Measurements from ENCODE around the gene SRBD1. TPM values are rescaled to one million over a fixed set of nuclear protein-coding genes. Genes with fewer than 3 reads are reported as not detected.

The SRBD1 gene
- polyA plus RNA-seq, 2 of the 4 experiments (the other 2 are of a cell fraction): 11.0 to 13.7 TPM

DNA sequence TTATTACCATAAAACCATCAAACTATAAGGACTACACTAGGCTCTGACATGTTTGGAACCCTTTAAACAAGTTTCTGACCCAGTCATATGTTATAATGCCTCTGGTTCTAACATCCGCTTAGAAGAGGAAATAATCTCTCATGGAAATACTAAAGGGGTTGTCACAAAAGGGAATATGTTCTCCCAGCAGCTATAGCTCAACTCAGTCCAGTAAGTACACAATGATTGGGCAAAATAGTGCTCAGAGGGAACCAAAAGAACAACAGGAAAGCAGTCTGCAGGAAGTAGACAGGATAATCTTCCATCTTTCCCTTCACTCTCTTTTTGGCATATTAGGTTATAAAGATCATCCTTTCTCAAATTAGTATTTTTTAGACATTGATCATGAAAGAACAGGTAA lies 4.3 kb downstream of the SRBD1 start:
- 81% methylated on average over 1 of the region's 1 CpG for WGBS (ENCODE audit: missing lambda C conversion rate)
- ATAC-seq (no peak), FAIRE-seq (no peak), DNase-seq (ENCODE audit: low read depth in 1 of 2, low spot score in 1 of 2) (no peak)
- H3K4me1 ChIP-seq: peaks cover 15% of the 10 kb centered on the region
- no peak overlapping the region for H3K4me2 ChIP-seq
- H3K4me3 ChIP-seq: no peak overlapping the region
- no peak overlapping the region for H3K27ac ChIP-seq
- TF ChIP-seq HES2 (IDR thresholded peaks at IDR 0.05) (no peak), HMGXB4 (CRISPR knock-in tag; IDR thresholded peaks at IDR 0.05; ENCODE audit: borderline replicate concordance) (no peak), NR3C1 (IDR thresholded peaks at IDR 0.05) (no peak), RAD21 (conservative IDR thresholded peaks at IDR 0.05 in 1 of 2, IDR thresholded peaks at IDR 0.05 in 1 of 2) (no peak), JUNB (IDR thresholded peaks at IDR 0.05) (no peak), HOXA7 (CRISPR knock-in tag; IDR thresholded peaks at IDR 0.05) (no peak), CHD4 (IDR thresholded peaks at IDR 0.05; ENCODE audit: borderline replicate concordance) (no peak), SMC3 (IDR thresholded peaks at IDR 0.05) (no peak)
- no peaks in the 10 kb centered on the region for H3K9me3 ChIP-seq
- ChIA-PET CTCF (interaction anchor here (0.6 to 2.6 kb wide), 15 partner anchors 9 to 626 kb away, joined by 3 to 20 read pairs (median 4); no protein-coding TSS in a partner anchor), POLR2A (no interaction called here)

DNA sequence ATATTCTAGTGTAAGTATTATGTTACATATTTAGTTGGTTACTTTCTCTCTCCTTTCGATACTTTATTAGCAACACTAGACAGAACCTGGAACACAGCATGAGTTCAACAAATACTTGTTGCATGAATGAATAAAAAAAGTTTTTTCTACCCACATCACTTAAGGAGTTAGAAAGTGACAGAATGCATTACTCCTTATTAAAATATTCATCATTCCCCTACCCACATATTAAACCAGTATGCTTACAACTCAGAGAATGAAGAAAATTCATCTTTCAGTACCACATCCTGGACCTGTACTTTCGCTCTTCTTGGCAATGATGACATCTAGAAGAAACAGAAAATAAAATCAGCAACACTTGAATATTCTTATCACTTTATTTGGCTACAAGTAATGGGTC lies 6.0 kb downstream of the SRBD1 start:
- Histone ChIP-seq H3K27ac (no peak overlapping the region), H3K9me3 (no peaks in the 10 kb centered on the region), H3K4me3 (no peak overlapping the region), H3K4me2 (no peak overlapping the region), H3K4me1 (peaks cover 11% of the 10 kb centered on the region)
- no peak for DNase-seq (ENCODE audit: low read depth in 1 of 2, low spot score in 1 of 2)
- no peak for ATAC-seq
- CTCF ChIA-PET: interaction anchor here (0.7 to 1.9 kb wide), 2 partner anchors 20 to 772 kb away, joined by 3 to 6 read pairs; no protein-coding TSS in a partner anchor
- POLR2A ChIA-PET: no interaction called here
- TF ChIP-seq FOXS1 (CRISPR knock-in tag; IDR thresholded peaks at IDR 0.05) (no peak), NPAS2 (CRISPR knock-in tag; IDR thresholded peaks at IDR 0.05; ENCODE audit: borderline replicate concordance) (no peak), POLR2AphosphoS2 (conservative IDR thresholded peaks at IDR 0.05; ENCODE audit: low read length) (no peak), SREBF2 (IDR thresholded peaks at IDR 0.05) (no peak), EP300 (IDR thresholded peaks at IDR 0.05) (no peak), TFCP2L1 (CRISPR knock-in tag; IDR thresholded peaks at IDR 0.05) (no peak), FOSB (CRISPR knock-in tag; IDR thresholded peaks at IDR 0.05) (no peak), HOXB13 (CRISPR knock-in tag; IDR thresholded peaks at IDR 0.05; ENCODE audit: low read depth) (no peak), NFE2L2 (conservative IDR thresholded peaks at IDR 0.05; ENCODE audit: low read length) (no peak), HOXB5 (CRISPR knock-in tag; IDR thresholded peaks at IDR 0.05) (no peak), MAFK (IDR thresholded peaks at IDR 0.05; ENCODE audit: partially characterized antibody) (no peak), CBX8 (IDR thresholded peaks at IDR 0.05) (no peak), MAZ (IDR thresholded peaks at IDR 0.05; ENCODE audit: borderline replicate concordance, low read depth, low read length) (no peak), CHD2 (IDR thresholded peaks at IDR 0.05; ENCODE audit: low read length, partially characterized antibody) (no peak), CEBPB (IDR thresholded peaks at IDR 0.05) (no peak), ZNF302 (CRISPR knock-in tag; IDR thresholded peaks at IDR 0.05) (no peak), SMC3 (IDR thresholded peaks at IDR 0.05) (no peak)
- TF ChIP-seq, protein P1, sequence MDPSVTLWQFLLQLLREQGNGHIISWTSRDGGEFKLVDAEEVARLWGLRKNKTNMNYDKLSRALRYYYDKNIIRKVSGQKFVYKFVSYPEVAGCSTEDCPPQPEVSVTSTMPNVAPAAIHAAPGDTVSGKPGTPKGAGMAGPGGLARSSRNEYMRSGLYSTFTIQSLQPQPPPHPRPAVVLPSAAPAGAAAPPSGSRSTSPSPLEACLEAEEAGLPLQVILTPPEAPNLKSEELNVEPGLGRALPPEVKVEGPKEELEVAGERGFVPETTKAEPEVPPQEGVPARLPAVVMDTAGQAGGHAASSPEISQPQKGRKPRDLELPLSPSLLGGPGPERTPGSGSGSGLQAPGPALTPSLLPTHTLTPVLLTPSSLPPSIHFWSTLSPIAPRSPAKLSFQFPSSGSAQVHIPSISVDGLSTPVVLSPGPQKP (IDR thresholded peaks at IDR 0.05; ENCODE audit: low read depth, low read length): no peak
- TF ChIP-seq, protein P2, sequence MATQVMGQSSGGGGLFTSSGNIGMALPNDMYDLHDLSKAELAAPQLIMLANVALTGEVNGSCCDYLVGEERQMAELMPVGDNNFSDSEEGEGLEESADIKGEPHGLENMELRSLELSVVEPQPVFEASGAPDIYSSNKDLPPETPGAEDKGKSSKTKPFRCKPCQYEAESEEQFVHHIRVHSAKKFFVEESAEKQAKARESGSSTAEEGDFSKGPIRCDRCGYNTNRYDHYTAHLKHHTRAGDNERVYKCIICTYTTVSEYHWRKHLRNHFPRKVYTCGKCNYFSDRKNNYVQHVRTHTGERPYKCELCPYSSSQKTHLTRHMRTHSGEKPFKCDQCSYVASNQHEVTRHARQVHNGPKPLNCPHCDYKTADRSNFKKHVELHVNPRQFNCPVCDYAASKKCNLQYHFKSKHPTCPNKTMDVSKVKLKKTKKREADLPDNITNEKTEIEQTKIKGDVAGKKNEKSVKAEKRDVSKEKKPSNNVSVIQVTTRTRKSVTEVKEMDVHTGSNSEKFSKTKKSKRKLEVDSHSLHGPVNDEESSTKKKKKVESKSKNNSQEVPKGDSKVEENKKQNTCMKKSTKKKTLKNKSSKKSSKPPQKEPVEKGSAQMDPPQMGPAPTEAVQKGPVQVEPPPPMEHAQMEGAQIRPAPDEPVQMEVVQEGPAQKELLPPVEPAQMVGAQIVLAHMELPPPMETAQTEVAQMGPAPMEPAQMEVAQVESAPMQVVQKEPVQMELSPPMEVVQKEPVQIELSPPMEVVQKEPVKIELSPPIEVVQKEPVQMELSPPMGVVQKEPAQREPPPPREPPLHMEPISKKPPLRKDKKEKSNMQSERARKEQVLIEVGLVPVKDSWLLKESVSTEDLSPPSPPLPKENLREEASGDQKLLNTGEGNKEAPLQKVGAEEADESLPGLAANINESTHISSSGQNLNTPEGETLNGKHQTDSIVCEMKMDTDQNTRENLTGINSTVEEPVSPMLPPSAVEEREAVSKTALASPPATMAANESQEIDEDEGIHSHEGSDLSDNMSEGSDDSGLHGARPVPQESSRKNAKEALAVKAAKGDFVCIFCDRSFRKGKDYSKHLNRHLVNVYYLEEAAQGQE (IDR thresholded peaks at IDR 0.05): no peak
- WGBS (ENCODE audit: missing lambda C conversion rate): 95% methylated on average over 2 of the region's 2 CpGs
- FAIRE-seq: no peak
